H9 (cell line): Measurements from ENCODE around the gene CCDC194. TPM values are rescaled to one million over a fixed set of nuclear protein-coding genes. Genes with fewer than 3 reads are reported as not detected.

Experiments used
- DNase-seq: peaks from one replicate; pipeline ENCODE4 v3.0.0-alpha.2; 2017
- H2AFZ ChIP-seq: one replicate; pipeline ENCODE4 v1.6.1; 2013; ENCODE audit warnings: mild to moderate bottlenecking, low read length, control low read depth, moderate library complexity
- H2AK5ac ChIP-seq: 2 replicates; pipeline ENCODE4 v1.6.1; 2013; ENCODE audit warnings: low read length, control low read depth, mixed read lengths; ENCODE audit not compliant: insufficient read length
- H2BK120ac ChIP-seq: one replicate; pipeline ENCODE4 v1.6.1; 2013; ENCODE audit warnings: low read depth, mild to moderate bottlenecking, low read length, control low read depth, inconsistent platforms; ENCODE audit not compliant: poor library complexity, severe bottlenecking
- H2BK12ac ChIP-seq: 2 replicates; pipeline ENCODE4 v1.6.1; 2013; ENCODE audit warnings: low read length, control low read depth, mixed read lengths, low read depth; ENCODE audit not compliant: insufficient read length
- H2BK15ac ChIP-seq: 2 replicates; pipeline ENCODE4 v1.6.1; 2013; ENCODE audit warnings: low read depth, low read length, control low read depth
- H2BK20ac ChIP-seq: one replicate; pipeline ENCODE4 v1.6.1; 2013; ENCODE audit warnings: low read depth, mild to moderate bottlenecking, low read length, control low read depth, inconsistent platforms; ENCODE audit not compliant: poor library complexity, severe bottlenecking
- H2BK5ac ChIP-seq: 2 replicates; pipeline ENCODE4 v1.6.1; 2013; ENCODE audit warnings: low read length, control low read depth, mixed read lengths; ENCODE audit not compliant: insufficient read length
- H3K14ac ChIP-seq: 2 replicates; pipeline ENCODE4 v1.6.1; 2013; ENCODE audit warnings: low read length, control low read depth; ENCODE audit not compliant: insufficient read depth
- H3K18ac ChIP-seq: 2 replicates; pipeline ENCODE4 v1.6.1; 2013; ENCODE audit warnings: low read depth, mild to moderate bottlenecking, mixed read lengths, low read length, control low read depth; ENCODE audit not compliant: insufficient read length
- H3K23ac ChIP-seq: 2 replicates; pipeline ENCODE4 v1.6.1; 2013; ENCODE audit warnings: low read length, control low read depth, mixed read lengths, low read depth; ENCODE audit not compliant: insufficient read length
- H3K23me2 ChIP-seq: 2 replicates; pipeline ENCODE4 v1.6.1; 2013; ENCODE audit warnings: low read depth, mild to moderate bottlenecking, mixed read lengths, low read length, control low read depth; ENCODE audit not compliant: insufficient read length, poor library complexity, severe bottlenecking
- H3K27ac ChIP-seq: 2 replicates; pipeline ENCODE4 v1.5.1; 2013; ENCODE audit warnings: low read length, control low read depth, mixed read lengths, low read depth; ENCODE audit not compliant: insufficient read length
- H3K27me3 ChIP-seq: 2 replicates; pipeline ENCODE4 v1.6.1; 2013; ENCODE audit warnings: low read length, control low read depth, inconsistent platforms; ENCODE audit not compliant: insufficient read depth
- H3K4ac ChIP-seq: 2 replicates; pipeline ENCODE4 v1.6.1; 2013; ENCODE audit warnings: low read depth, mild to moderate bottlenecking, control low read depth, inconsistent platforms, low read length, moderate library complexity
- H3K4me1 ChIP-seq: 2 replicates; pipeline ENCODE4 v1.6.1; 2013; ENCODE audit warnings: low read length, control low read depth, inconsistent platforms; ENCODE audit not compliant: insufficient read depth
- H3K4me2 ChIP-seq: 2 replicates; pipeline ENCODE4 v1.6.1; 2013; ENCODE audit warnings: low read length, control low read depth, mixed read lengths; ENCODE audit not compliant: insufficient read length, insufficient read depth
- H3K56ac ChIP-seq: 2 replicates; pipeline ENCODE4 v1.6.1; 2013; ENCODE audit warnings: low read depth, mild to moderate bottlenecking, mixed read lengths, low read length, control low read depth; ENCODE audit not compliant: insufficient read length
- H3K79me1 ChIP-seq: 2 replicates; pipeline ENCODE4 v1.6.1; 2013; ENCODE audit warnings: low read depth, mild to moderate bottlenecking, moderate library complexity, low read length, control low read depth, inconsistent platforms; ENCODE audit not compliant: insufficient read depth, poor library complexity, severe bottlenecking
- H3K79me2 ChIP-seq: 2 replicates; pipeline ENCODE4 v1.6.1; 2013; ENCODE audit warnings: low read length, control low read depth, inconsistent platforms; ENCODE audit not compliant: insufficient read depth
- H3K9ac ChIP-seq: 2 replicates; pipeline ENCODE4 v1.6.1; 2013; ENCODE audit warnings: low read length, control low read depth, mixed read lengths; ENCODE audit not compliant: insufficient read length; ENCODE audit errors: extremely low read depth
- H3K9me3 ChIP-seq: one replicate; pipeline ENCODE4 v1.6.1; 2013; ENCODE audit warnings: low read depth, low read length, inconsistent platforms; ENCODE audit not compliant: control insufficient read depth
- H3T11ph ChIP-seq: one replicate; pipeline ENCODE4 v1.6.1; 2013; ENCODE audit warnings: mild to moderate bottlenecking, low read length, control low read depth, inconsistent platforms
- H4K20me1 ChIP-seq: one replicate; pipeline ENCODE4 v1.6.1; 2013; ENCODE audit not compliant: control insufficient read depth, insufficient read length, insufficient read depth
- H4K5ac ChIP-seq: 2 replicates; pipeline ENCODE4 v1.6.1; 2013; ENCODE audit warnings: low read depth, mild to moderate bottlenecking, mixed read lengths, low read length, control low read depth; ENCODE audit not compliant: insufficient read length
- H4K8ac ChIP-seq: replicated peaks from 2 replicates; pipeline ENCODE4 v1.6.1; 2013; ENCODE audit warnings: low read length, control low read depth, mixed read lengths, low read depth; ENCODE audit not compliant: insufficient read length
- H4K91ac ChIP-seq: 2 replicates; pipeline ENCODE4 v1.6.1; 2013; ENCODE audit warnings: low read depth, mild to moderate bottlenecking, moderate library complexity, mixed read lengths, low read length, control low read depth; ENCODE audit not compliant: insufficient read length
- H3K27ac Mint-ChIP-seq, 3 experiments: 2 replicates in 2 of 3; 3 replicates in 1 of 3; pipeline ENCODE4 v1.8.0; 2020 to 2021; ENCODE audit warnings: mixed read lengths in 3 of 3, mild to moderate bottlenecking in 1 of 3, moderate library complexity in 1 of 3
- H3K27me3 Mint-ChIP-seq: 2 replicates; pipeline ENCODE4 v1.8.0; 2021; ENCODE audit warnings: low read depth, mild to moderate bottlenecking, moderate library complexity, mixed read lengths
- H3K36me3 Mint-ChIP-seq, 3 experiments: 2 replicates in 2 of 3; 3 replicates in 1 of 3; pipeline ENCODE4 v1.8.0; 2020 to 2021; ENCODE audit warnings: low read depth in 3 of 3, mixed read lengths in 3 of 3; ENCODE audit not compliant: insufficient read depth in 1 of 3
- H3K4me1 Mint-ChIP-seq, 2 experiments: 2 replicates each; pipeline ENCODE4 v1.8.0; 2020; ENCODE audit warnings: mixed read lengths in 2 of 2
- H3K4me3 Mint-ChIP-seq, 2 experiments: 2 replicates in 1 of 2; 3 replicates in 1 of 2; pipeline ENCODE4 v1.8.0; 2020 to 2021; ENCODE audit warnings: mild to moderate bottlenecking in 2 of 2, mixed read lengths in 2 of 2, moderate library complexity in 1 of 2
- H3K9me3 Mint-ChIP-seq, 2 experiments: 2 replicates in 1 of 2; 3 replicates in 1 of 2; pipeline ENCODE4 v1.8.0; 2020; ENCODE audit warnings: mild to moderate bottlenecking in 2 of 2, mixed read lengths in 2 of 2, moderate library complexity in 1 of 2
- CTCF ChIP-seq: fragments of 200-600 bp; sonication (generic); conservative IDR thresholded peaks from 3 replicates; pipeline ENCODE4 v1.8.0; 2021; ENCODE audit warnings: antibody characterized with exemption, mild to moderate bottlenecking
- WGBS: extraction: QIAGEN DNeasy Blood & Tissue Kit; methylation state at CpG from one replicate; pipeline ENCODE4 v1.1.7; 2013; ENCODE audit warnings: missing lambda C conversion rate, low lambda C conversion rate, mixed read lengths; ENCODE audit not compliant: insufficient read length; ENCODE audit errors: extremely low coverage; 5-methylcytosine and 5-hydroxymethylcytosine counted together
- total RNA-seq: library from RNA; stranded (reverse); gene quantifications from 2 replicates; pipeline ENCODE4 v1.2.1, GENCODE V29; 2021

Gene CCDC194
- total RNA-seq, 1 experiment from 2014 or later: 0.68 TPM

GRCh38 chr19:17394891-17395415 is 957 bp upstream of the CCDC194 start:
- no peaks in the 10 kb centered on the region for H3K79me1 ChIP-seq
- H3K56ac ChIP-seq: no peak overlapping the region
- peaks cover 12 to 14% of the 10 kb centered on the region in 2 experiments for H3K4me1 Mint-ChIP-seq
- no peak overlapping the region for H3K9ac ChIP-seq
- H4K20me1 ChIP-seq: no peaks in the 10 kb centered on the region
- H4K91ac ChIP-seq: no peak overlapping the region
- H2AFZ ChIP-seq: no peak overlapping the region
- H3K27me3 ChIP-seq: no peaks in the 10 kb centered on the region
- no peak overlapping the region for H3K14ac ChIP-seq
- WGBS: no CpG with 5 or more reads among the region's 19 CpGs
- no peaks in the 10 kb centered on the region for H3K4me1 ChIP-seq
- H3K18ac ChIP-seq: no peak overlapping the region
- H2BK12ac ChIP-seq: no peak overlapping the region
- H3K27ac ChIP-seq: no peak overlapping the region
- H3K4me2 ChIP-seq: no peak overlapping the region
- H3K27ac Mint-ChIP-seq: peak overlapping the region; percentile 76 to 98 (median 92); a peak in 5 of 7 replicates
- no peak overlapping the region for H2BK15ac ChIP-seq
- peaks cover 3 to 19% (median 5%) of the 10 kb centered on the region in 3 experiments; a peak in 5 of 7 replicates for H3K36me3 Mint-ChIP-seq
- H2AK5ac ChIP-seq: no peak overlapping the region
- no peak overlapping the region for H4K8ac ChIP-seq
- H3K23ac ChIP-seq: no peak overlapping the region
- H3K9me3 ChIP-seq: no peaks in the 10 kb centered on the region
- peak overlapping the region; percentile 33 to 58; a peak in 3 of 5 replicates for H3K4me3 Mint-ChIP-seq
- DNase-seq: peak; percentile 86
- H4K5ac ChIP-seq: no peak overlapping the region
- TF ChIP-seq CTCF: peak; percentile 87
- no peaks in the 10 kb centered on the region for H3K9me3 Mint-ChIP-seq
- H2BK20ac ChIP-seq: no peak overlapping the region
- peaks cover 14% of the 10 kb centered on the region for H3K23me2 ChIP-seq
- no peak overlapping the region for H2BK120ac ChIP-seq
- H3K27me3 Mint-ChIP-seq: peaks cover 4% of the 10 kb centered on the region
- H3K79me2 ChIP-seq: no peaks in the 10 kb centered on the region
- no peak overlapping the region for H3K4ac ChIP-seq
- no peak overlapping the region for H2BK5ac ChIP-seq
- H3T11ph ChIP-seq: no peak overlapping the region
